Measurements from ENCODE around the gene HAGHL.
A peak's percentile ranks its signal among the peaks of the same experiment; 100 is the strongest.
"Not testable (repeated sequence)": the region's sequence is repeated elsewhere in the genome, so short reads cannot be mapped to it uniquely, and the experiment has no call there.

HAGHL gene

DNA sequence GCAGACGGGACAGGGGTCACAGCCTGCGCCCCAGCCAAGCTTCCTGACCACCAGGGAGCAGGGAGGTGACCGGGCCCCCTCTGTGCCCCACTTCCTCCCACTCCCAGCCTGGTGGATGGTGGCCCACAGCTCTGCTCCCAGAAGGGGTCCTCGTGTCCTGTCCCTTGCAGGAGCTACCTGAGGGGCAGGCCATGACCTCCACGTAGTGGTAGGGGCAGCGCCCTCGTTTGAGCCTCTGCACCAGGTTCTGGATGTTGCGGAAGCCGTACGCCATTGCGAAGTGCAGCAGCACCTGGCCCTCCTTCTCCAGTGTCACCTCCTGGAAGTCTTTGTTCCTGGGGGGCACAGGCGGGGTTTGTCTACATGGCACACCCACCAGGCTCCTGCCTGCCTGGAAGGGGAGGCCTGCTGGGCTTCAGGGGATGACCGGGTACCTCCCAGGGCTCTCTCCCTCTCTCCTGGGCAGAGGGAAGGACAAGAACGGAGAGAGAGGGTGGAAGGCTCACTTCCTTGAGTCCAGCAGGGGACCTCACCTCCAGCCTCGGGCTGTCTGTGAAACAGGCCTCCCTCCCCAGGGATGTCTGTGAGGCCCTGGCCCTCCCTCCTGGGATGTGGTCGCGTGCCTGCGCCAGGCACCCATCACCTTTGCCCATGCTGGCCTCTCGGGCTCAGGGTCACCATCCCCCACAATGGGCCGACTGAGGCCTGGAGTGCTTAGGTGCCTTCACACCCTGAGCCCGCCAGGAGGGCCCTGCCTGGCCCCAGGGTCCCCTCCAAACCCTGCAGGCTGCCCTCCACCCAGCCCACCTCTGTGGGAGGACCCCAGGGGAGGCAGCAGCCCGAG, 4.0 kb downstream of the HAGHL start:
- H3K27ac ChIP-seq, result no peak overlapping the region
- DNase-seq (ENCODE audit: low read depth, low spot score), result no peak

DNA sequence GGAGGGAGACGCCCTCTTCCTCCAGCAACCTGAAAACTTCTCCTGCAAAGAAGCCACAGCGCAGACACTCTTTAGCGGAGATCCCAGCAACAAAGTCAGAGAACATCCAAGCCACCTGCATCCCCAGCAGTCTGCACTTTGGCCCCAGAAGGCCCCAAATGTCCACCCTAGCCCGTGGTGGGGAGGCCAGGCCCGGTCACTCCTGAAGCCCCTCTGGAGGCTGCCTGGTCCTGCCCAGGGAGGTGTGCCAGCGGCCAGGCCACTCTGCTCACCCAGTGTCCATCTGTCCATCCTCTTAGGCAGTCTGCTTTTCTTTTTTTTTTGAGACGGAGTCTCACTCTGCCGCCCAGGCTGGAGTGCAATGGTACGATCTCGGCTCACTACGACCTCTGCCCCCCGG, 5.4 kb downstream of the HAGHL start:
- no peak for DNase-seq (ENCODE audit: low read depth, low spot score)
- H3K27ac ChIP-seq, result no peak overlapping the region

DNA sequence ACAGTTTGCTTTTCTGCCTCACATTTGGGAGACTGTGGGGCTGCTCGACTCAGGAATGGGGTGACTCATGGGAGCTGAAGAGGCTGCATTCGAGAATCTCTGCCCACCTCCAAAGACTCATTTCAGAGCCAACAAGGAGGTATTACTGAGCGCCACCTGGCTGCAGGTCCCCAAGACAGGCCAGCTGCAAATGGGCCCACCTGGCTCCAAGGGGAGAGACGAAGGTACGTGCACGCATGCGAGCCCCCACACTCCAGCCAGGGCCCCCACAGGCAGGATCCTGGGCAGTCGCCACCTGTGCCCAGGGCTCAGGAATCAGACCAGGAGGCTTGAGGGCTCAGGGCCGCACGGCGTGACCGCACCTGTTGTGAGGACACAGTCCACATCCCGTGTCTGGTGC, 6.0 kb downstream of the HAGHL start:
- no peak for DNase-seq (ENCODE audit: low read depth, low spot score)
- no peak overlapping the region for H3K27ac ChIP-seq

DNA sequence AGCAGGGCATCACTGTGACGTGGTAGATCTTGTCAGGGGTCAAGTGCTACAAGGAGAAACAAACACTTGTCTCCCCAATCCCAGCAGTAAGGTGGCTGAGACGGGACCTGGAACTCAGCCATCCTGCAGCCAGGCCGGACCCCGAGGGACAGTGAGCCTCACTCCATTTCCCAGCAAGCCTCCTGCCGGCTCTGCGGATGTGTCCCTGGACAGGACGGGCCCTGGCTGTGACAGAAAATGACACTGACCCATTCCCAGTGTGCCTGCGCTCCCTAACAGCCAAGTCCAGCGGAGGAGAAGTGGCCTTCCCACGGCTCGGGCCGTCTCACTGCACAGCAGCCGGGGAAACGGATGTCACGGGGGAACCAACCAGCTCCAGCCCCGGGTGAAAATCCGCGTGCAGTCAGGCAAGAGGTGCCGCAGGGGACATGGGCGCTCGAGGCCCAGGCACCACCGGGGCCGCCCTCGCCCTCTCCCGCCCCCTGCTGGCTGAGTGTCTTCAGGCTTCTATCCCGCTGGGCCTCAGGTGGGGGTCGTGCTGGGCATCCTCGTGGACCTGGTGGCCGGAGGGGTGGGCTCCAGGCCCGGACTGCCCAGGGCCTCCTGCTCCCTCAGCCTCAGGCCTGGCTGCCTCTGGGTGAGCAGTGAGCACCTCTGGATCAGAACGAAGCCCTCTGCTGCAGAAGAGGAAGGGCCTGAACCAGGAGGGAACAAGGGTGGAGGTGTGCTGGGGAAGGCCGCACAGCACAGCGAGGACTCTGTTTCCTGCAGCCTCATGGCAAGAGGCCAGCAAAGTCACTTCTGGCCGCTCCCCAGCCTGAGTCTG, 6.7 kb downstream of the HAGHL start:
- no peak for DNase-seq (ENCODE audit: low read depth, low spot score)

DNA sequence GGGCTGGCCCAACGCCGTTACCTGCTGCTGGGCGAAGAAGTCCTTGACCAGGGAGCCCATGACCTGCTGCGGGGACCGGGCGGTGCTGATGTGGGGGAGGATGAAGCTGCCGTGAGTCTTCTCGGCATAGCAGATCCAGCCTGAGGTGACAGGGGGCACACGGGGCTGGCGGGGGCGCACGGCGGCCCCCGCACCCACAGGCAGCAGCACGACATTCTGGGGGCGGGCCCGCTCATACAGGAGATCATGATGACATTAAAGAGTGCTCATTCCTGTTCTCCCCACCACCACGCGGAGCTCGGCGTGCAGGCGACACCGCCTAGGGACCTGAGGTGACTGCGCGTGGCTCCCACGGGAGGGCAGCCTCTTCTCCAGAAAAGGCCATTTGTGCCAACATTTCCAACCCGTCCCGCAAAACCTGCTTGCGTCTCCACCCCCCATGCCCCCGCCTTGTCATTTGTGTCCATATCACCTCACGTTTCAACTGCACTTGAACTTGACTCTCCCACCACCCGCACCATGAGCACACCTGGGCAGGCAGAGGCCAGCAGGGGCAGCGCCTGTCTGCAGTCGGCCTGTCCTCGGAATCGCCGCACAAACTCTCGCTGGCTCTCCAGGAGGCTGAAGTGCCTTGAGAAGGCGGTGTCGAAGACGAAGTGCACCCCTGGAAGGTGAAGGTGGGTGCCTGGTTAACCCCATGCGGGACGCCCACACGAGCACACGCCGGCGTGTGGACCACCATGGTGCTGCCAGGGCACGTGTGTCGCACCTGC, 7.5 kb downstream of the HAGHL start:
- H3K27ac ChIP-seq, result no peak overlapping the region
- DNase-seq (ENCODE audit: low read depth, low spot score), result no peak

More for the DNA sequence above, 6.7 kb downstream of the HAGHL start:
- no peak overlapping the region for H3K27ac ChIP-seq

DNA sequence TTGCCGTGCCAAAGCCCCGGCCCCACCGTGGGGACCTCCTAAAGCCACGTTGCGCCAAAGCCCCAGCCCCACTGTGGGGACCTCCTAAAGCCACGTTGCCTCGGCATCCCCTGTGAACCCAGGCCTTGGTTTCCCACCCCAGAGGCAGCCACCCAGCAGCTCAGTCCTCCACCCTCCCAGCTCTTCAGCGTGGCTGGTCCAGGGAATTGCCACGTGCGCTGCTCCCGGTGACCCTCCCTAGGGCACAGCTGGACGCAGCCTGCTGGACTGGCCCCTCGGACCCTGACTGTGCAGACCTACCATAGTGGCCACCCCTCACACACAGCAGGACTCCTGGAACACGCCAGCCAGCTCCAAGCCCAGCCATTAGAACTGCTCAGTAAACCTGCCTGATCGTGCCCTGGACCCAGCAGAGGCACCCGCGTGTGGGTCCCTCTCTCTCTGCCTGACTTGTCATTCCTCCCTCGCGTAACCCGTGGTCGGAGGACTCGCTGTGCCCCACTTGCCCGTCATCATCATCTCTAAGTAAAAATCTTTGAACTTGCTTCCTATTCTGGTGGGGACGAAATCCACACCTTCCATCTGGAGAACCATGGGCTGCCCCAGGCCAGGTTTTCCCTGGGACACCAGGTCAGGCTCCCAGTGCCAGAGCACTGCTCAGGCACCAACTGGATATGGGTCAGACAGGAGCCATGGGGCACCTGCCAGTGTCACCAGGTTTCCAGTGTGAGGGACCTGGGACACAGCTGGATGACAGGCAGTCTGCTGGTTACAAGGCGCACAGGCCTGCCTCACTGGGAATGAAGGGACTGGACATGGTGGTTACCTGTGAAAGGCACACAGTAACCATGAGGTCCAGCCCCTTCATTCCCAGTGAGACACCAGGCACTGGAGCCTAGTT, 8.3 kb downstream of the HAGHL start:
- no peak overlapping the region for H3K27ac ChIP-seq
- DNase-seq (ENCODE audit: low read depth, low spot score), result no peak

DNA sequence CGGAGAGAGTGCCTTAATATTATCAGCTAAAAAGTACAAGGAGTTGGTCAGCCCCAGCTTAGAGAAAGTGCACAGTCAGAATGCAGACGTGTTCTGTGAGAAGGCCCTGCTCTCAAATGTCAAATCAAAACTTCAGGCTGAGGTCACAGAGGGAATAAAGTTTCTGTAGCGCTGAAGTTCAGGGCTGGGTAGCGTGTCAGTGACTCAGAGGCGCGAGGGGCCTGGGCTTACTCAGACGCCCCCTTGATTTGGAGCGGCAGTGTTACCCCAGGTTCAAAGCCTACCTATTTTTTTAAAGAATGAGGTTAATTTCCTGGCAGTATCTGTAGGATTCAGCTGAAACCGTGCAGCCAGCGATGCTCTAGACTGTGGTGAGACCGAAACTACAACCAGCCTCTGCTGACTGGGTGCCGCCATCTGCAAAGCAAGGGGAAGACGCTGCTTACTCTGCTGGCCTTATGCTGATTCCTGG, 9.1 kb downstream of the HAGHL start:
- DNase-seq (ENCODE audit: low read depth, low spot score), result no peak
- H3K27ac ChIP-seq, result no peak overlapping the region

DNA sequence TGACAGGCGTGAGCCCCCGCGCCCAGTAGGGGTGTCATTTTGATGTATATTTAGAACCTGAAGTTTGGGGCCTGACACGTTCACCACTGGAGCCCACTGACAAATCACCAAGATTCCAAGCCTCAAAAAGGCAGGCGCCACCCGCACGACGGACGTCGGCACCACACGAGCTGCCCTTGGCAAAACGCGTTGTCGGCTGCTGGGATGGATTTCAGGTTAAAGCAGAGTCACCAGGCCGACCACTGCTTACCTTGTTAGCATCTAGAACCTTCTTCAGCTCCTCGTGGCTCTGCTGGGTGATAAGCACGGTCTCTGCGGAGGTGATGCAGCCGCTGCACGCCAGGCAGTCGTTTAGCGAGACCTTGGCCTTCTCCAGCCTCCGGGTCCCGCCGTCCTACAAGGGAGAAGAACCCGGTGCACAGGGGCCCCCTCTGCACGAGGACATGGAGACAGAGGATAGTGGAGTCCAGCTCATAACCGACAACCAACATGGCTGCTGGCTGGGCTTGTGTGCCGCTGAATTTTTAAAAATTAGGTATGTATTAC, 10.1 kb downstream of the HAGHL start:
- H3K27ac ChIP-seq, result no peak overlapping the region
- DNase-seq (ENCODE audit: low read depth, low spot score), result no peak

DNA sequence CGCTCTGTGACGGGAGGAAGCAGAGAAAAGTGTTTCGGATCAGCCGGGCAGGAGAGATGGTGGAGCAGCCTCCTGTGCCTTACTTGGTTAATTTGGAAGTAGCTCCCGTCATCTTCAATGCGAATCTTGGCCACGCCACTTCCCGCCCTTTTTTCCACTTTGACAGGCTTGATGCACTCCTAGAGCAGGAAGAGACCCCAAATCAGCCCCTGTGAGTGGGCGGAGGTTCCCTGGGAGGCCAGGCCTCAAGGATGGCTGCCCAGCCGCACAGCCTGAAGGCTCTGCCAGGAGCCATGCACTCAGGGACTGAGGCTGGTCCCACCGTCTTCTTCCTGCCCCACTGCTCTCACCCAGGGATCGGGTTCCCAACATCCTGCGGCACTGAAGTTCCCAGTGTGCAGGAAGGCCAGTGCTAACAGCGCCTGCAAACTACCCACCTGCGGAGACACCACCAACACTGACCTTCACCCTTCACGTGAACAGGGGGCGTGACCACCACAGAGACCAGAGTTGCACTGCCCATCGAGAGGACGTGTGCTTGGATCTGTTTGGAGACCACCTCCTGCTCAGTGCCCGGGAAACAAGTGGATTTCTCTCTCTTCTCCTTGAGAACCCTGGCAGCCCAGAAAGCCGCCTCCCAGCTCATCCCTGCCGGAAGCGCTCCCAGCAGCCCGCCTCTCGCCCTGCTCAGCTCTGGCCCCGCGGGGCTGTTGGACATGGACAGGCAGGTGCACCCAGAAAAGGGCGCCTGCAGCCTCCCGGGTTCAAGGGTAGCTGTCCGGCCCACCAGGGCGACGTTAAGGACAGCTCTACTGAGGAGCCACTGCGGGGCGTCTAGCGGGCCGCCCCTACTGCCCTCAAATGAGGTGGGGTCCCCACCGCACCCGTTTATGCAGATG, 12.9 kb downstream of the HAGHL start:
- H3K27ac ChIP-seq, result peak overlapping the region; percentile 49
- DNase-seq (ENCODE audit: low read depth, low spot score), result no peak

DNA sequence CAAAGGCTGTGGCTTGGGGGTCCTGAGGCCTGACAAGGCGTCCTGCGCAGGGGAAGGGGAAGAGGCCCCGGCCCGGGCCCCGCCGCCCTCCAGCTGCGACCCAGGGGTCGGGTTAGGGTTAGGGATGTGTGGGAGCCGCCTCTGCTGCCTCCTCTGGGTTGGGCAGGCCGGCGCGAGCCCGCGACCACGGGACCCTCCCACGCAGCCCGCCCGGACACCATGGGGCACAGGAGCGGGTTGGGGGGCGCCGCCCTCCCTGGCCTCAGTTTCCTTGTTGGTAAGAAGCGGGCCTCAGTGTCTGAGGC, 13.5 kb downstream of the HAGHL start:
- no peak for DNase-seq (ENCODE audit: low read depth, low spot score)
- H3K27ac ChIP-seq, result peak overlapping the region; percentile 49

DNA sequence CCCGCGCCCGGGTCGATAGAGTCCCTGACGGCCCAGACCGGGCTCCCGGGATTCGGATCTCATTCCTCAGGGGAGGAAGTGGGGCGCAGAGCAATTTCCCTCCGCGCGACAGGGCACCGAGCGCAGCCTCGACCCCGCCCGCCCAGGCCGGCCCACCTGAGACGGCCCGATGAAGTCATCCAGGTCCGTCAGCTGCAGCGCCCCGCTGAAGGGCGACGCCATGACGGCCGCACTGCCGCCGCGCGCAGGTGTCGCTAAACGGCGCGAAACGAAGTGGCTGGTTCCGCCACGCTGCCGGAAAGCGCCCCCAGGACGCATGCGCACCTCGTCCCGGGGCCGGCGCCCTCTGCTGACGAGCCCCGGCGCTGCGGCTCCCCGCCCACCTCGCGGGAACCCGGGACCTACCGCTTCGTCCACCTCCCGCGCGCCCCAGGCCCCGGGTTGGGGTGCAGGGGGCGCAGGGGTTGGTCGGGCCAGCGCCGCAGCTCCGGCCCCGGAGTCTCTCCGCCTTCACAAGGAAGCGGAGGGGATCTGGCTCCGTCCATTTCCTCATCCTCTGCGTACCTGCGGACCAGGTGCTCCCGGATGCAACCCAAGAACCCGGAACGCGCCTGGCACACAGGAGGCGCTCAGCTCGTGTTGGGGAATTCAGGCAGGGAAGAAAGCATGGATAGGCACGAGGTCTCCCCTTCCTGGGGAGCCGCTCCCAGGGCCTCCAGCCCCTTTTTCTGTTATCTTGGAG, 14.0 kb downstream of the HAGHL start, which contains the start of gene CIAO3:
CIAO3 (minus strand) TSS at position 234 of the 742 bp plus-strand sequence; CDS start at position 222, 12 bp downstream.
- H3K27ac ChIP-seq, result peak within 1 kb of the TSS; percentile 49
- DNase-seq (ENCODE audit: low read depth, low spot score), result peak; percentile 71

DNA sequence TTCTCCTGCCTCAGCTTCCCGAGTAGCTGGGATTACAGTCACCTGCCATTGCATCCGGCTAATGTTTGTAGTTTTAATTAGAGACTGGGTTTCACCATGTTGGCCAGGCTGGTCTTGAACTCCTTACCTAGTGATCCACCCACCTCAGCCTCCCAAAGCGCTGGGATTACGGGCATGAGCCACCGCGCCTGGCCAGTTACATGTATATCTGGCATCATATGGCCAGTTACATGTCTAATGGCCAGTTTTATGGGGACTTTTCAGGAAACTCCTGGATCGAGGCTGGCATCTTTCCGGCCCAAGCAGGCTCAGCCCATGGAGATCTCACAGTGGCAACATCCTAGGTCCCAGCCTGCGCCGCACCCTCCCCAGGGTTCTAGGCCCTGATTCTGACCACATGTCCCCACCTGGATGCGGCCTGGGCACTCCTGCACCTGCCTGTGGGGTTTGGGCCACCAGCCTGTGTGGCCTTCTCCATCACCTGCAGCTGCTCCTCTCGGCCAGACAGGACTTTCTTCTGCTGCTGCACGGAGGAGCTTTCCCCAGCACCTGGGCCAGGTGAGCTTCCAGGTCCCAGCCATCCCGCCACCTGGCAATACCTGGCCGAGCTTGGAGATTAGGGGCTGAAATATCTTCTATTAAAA, 15.2 kb downstream of the HAGHL start:
- no peak for DNase-seq (ENCODE audit: low read depth, low spot score)
- no peak overlapping the region for H3K27ac ChIP-seq

DNA sequence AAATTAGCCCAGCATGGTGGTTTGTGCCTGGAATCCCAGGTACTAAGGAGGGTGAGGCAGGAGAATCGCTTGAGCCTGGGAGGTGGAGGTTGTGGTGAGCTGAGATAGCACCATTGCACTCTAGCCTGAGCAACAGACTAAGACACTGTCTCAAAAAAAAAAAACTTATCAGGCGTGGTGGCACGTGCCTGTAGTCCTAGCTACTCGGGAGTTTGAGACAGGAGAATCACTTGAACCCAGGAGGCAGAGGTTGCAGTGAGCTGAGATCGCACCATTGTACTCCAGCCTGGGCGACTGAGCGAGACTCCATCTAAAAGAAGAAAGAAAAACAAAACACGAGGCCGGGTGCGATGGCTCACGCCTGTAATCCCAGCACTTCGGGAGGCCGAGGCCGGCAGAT, 16.0 kb downstream of the HAGHL start:
- H3K27ac ChIP-seq; DNase-seq (ENCODE audit: low read depth, low spot score): not testable (repeated sequence)

DNA sequence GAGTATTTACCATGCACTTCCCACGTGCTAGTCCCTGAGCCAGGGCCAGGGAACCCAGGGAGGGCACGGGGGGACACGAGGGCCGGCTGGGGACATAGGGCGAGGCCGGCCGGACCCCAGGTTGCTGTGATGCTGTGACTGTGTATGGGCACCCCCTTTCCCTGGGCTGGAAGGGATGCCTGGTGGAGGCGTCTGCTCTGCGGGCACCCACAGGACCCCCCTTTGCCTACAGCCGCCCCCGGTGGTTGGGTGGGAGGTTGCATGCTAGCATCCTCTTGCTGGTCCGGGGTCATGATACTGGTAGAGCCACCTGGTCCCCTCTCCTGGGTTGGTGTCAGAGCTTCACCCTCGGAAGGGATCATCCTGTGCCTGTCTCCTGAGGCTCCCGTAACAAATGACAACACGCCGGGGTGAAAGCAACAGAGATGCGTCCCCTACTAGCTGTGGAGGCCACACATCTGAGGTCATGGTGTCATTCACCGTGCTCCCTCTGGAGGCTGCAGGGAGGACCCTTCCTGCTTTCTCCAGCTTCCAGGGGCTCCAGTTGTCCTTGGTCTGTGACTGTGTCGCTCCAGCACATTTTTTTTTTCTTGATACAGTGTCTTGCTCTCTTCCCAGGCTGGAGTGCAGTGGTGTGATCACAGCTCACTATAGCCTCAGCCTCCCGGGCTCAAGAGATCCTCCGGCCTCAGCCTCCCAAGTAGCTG, 17.0 kb downstream of the HAGHL start:
- no peak for DNase-seq (ENCODE audit: low read depth, low spot score)
- no peak overlapping the region for H3K27ac ChIP-seq

DNA sequence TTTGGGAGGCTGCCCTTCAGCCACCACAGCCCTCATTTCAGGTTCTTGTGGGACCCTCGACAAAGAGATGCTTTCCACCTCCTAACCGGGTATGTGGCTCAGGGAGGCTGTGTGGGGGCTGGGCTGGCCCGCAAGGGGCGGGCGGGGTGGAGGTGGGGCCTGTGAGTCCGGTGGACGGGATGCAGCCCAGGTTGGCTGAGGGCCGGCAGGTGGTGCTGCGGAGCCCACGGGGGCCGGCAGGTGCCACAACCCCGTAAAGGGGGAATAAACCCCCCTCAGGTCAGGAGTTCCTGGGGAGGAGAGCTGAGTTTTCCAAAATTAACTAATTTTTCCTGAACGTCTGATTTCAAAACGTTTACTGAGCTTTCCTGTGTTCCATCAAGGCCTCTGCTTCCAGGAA, 18.8 kb downstream of the HAGHL start:
- H3K27ac ChIP-seq, result no peak overlapping the region
- DNase-seq (ENCODE audit: low read depth, low spot score), result no peak

DNA sequence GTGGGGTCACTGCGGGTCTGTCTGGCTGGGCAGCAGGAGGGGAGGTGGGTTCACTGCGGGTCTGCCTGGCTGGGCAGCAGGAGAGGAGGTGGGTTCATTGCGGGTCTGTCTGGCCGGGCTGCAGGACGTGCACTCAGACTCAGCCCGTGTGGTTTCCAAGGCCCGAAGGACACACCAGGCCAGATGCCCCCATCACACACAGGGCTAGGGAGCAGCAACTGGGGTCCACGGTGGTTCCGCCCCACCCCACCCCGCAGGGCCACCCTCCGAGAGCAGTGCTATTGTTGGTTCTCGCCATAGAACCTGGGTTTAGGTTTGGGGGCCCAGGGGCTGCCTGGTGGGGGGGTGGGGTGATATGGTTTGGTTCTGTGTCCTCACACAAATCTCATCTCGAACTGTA, 19.7 kb downstream of the HAGHL start:
- DNase-seq (ENCODE audit: low read depth, low spot score), result no peak

More for the DNA sequence above, 19.7 kb downstream of the HAGHL start:
- no peak overlapping the region for H3K27ac ChIP-seq

All from epithelial cell of prostate (primary cell).